Spleen (tissue), 7 donors: Measurements from ENCODE around the gene CTSD.

Experiments
- POLR2A ChIP-seq, 3 donors: fragments of 450-650 bp; IDR thresholded peaks; one replicate each; pipeline ENCODE4 v1.5.1; 2017; ENCODE audit warnings: antibody characterized with exemption in 3 of 3, mild to moderate bottlenecking in 1 of 3
- POLR2AphosphoS5 ChIP-seq, 3 donors: sonication (generic); formaldehyde crosslinking; IDR thresholded peaks; one replicate each; pipeline ENCODE4 v1.5.1; 2017; ENCODE audit warnings: antibody characterized with exemption in 3 of 3
- TF ChIP-seq, protein P1 (sequence below), 11 experiments: fragments of 200-600 bp in 7 of 11; fragments of 450-650 bp in 4 of 11; sonication (generic) in 4 of 11; IDR thresholded peaks in 8 of 11; conservative IDR thresholded peaks in 3 of 11; 1 replicate in 7 of 11; 2 replicates in 4 of 11; pipeline versions ENCODE4 v1.4.0 to v1.8.0; 2016 to 2021; ENCODE audit warnings: antibody characterized with exemption in 11 of 11, inconsistent platforms in 4 of 11, mild to moderate bottlenecking in 1 of 11
- donor health status: DM: no; HTN: no; CAD: no; lungs with moderate emphysema.
- donor health status: DM: no; HTN: no; CAD: no.
- donor health status: DM: no; HTN: no; CAD: no.

DNA sequence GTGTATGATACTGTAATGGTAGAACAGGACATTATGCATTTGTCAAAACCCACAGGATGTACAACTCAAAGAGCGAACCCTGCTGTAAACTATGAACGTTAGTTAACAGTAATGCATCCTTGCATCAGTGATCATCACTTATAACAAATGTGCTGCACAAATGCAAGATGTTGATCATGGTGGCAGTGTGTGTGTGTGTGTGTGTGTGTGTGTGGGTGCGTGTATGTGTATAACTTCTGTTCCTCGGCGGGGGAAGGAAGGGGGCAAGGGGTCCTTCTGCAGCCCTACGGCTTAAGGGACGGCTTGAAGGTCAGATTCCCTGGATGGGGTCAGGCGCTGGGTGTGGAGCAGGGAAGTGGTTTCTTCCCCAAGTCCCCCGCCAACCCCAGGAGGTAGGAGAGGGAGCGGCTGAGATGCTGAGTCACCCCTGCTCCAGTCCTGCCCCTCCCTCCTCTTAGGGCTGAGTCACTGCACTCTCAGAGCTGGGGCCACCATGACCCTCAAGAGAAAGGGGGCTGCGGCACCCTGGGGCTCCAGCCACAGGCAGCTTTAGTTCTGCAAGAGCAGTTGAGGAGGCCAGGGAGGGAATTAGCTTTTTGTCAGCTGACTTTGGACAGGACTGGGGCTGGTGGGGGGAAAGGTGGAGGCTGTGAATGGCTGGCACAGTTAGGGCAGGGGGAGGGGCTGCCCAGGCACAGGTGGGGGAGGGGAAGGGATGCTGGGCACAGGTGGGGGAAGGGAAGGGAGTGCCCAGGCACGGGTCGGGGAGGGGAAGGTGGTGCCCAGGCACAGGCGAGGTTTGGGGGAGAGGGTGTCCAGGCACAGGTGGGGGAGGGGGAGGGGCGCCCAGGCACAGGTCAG lies 8.8 kb upstream of the CTSD start:
- TF ChIP-seq, protein P1, sequence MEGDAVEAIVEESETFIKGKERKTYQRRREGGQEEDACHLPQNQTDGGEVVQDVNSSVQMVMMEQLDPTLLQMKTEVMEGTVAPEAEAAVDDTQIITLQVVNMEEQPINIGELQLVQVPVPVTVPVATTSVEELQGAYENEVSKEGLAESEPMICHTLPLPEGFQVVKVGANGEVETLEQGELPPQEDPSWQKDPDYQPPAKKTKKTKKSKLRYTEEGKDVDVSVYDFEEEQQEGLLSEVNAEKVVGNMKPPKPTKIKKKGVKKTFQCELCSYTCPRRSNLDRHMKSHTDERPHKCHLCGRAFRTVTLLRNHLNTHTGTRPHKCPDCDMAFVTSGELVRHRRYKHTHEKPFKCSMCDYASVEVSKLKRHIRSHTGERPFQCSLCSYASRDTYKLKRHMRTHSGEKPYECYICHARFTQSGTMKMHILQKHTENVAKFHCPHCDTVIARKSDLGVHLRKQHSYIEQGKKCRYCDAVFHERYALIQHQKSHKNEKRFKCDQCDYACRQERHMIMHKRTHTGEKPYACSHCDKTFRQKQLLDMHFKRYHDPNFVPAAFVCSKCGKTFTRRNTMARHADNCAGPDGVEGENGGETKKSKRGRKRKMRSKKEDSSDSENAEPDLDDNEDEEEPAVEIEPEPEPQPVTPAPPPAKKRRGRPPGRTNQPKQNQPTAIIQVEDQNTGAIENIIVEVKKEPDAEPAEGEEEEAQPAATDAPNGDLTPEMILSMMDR (IDR thresholded peaks at IDR 0.05 in 8 of 11, conservative IDR thresholded peaks at IDR 0.05 in 3 of 11), result no peak
- TF ChIP-seq POLR2A (IDR thresholded peaks at IDR 0.05), result no peak
- peak in 2 of 3 donors; percentile 12 to 29 for TF ChIP-seq POLR2AphosphoS5 (IDR thresholded peaks at IDR 0.05)
